ENCODE results near the gene CLSTN2.

CLSTN2 gene

GRCh38 chr3:140626856-140627255 is 691.9 kb downstream of the CLSTN2 start:
- Histone ChIP-seq H3K27me3 (replicated peaks; ENCODE audit: insufficient read depth, low read length) (no peaks in the 10 kb centered on the region), H3K4me2 (ENCODE audit: low read depth, low read length) (no peak overlapping the region), H3K27ac (ENCODE audit: low read length) (no peak overlapping the region), H3K4me1 (ENCODE audit: low read length) (no peaks in the 10 kb centered on the region), H3K36me3 (replicated peaks; ENCODE audit: insufficient read depth, low read length) (no peaks in the 10 kb centered on the region), H3K4me3 (ENCODE audit: low read length) (no peak overlapping the region), H3K79me2 (ENCODE audit: low read length) (no peaks in the 10 kb centered on the region), H3K9ac (ENCODE audit: low read length) (no peak overlapping the region), H3F3A (ENCODE audit: insufficient read depth, low read length) (no peaks in the 10 kb centered on the region), H3K9me3 (replicated peaks; ENCODE audit: insufficient read depth, low read length) (no peaks in the 10 kb centered on the region), H2AFZ (ENCODE audit: low read length) (no peak overlapping the region), H4K20me1 (ENCODE audit: insufficient read depth, low read length) (no peaks in the 10 kb centered on the region), H3K9me2 (replicated peaks; ENCODE audit: insufficient read depth, low read length) (no peaks in the 10 kb centered on the region)
- no peak for DNase-seq
- TF ChIP-seq EZH2 (optimal IDR thresholded peaks at IDR 0.05; ENCODE audit: low read depth, low read length), result no peak
- no peak for TF ChIP-seq EZH2phosphoT487 (IDR thresholded peaks at IDR 0.05; ENCODE audit: low read length)
- TF ChIP-seq CTCF (IDR thresholded peaks at IDR 0.05; ENCODE audit: low read length), result no peak

Data from MM.1S (cell line).